SK-N-MC (cell line): ENCODE measurements around the gene CAMTA1.

Source experiments
- DNase-seq: peaks from one replicate; pipeline ENCODE4 v3.0.0-alpha.2; 2011; ENCODE audit warnings: low read depth, low spot score
- H3K27ac ChIP-seq: fragments of 200-600 bp; sonication (generic); 2 replicates; pipeline ENCODE4 v1.5.1; 2016; ENCODE audit warnings: mixed run types
- H3K36me3 ChIP-seq: fragments of 200-600 bp; sonication (generic); 2 replicates; pipeline ENCODE4 v1.6.1; 2017; ENCODE audit warnings: antibody characterized with exemption, low read length, mixed read lengths; ENCODE audit not compliant: insufficient read depth
- H3K4me3 ChIP-seq: fragments of 200-600 bp; sonication (generic); 2 replicates; pipeline ENCODE4 v1.5.1; 2016
- H3K9ac ChIP-seq: fragments of 200-600 bp; sonication (generic); 2 replicates; pipeline ENCODE4 v1.8.0; 2017; ENCODE audit warnings: mixed run types, mixed read lengths; ENCODE audit not compliant: insufficient read length
- H3K9me3 ChIP-seq: fragments of 200-600 bp; sonication (generic); 2 replicates; pipeline ENCODE4 v1.6.1; 2017; ENCODE audit warnings: low read depth, mild to moderate bottlenecking, antibody characterized with exemption, low read length, moderate library complexity, mixed read lengths
- EZH2 ChIP-seq: fragments of 200-600 bp; sonication (generic); IDR thresholded peaks from one replicate; pipeline ENCODE4 v1.6.1; 2017; ENCODE audit warnings: antibody characterized with exemption
- FOXP2 ChIP-seq: optimal IDR thresholded peaks from 2 replicates; pipeline ENCODE3; 2011; ENCODE audit warnings: mild to moderate bottlenecking, moderate library complexity; ENCODE audit not compliant: insufficient read depth; ENCODE audit errors: extremely low read length, control extremely low read depth
- POLR2AphosphoS5 ChIP-seq: IDR thresholded peaks from 2 replicates; pipeline ENCODE4 v1.6.1; 2012; ENCODE audit warnings: mild to moderate bottlenecking, low read depth, low read length, borderline replicate concordance

Gene CAMTA1

DNA sequence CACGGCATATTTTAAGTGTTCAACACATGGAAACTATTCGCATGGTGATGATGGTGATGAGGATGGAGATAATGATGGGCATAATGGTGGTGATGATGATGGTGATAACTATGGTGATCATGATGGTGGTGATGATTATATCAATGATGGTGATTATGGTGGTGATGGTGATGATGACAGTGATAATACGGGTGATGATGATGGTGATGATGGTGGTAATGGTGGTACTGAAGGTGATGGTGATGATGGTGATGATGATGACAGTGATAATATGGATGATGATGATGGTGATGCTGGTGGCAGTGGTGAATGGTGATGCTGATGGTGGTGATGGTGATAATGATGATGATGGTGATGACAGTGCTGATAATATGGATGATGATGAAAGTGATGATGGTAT is 644.0 kb downstream of the CAMTA1 start:
- TF ChIP-seq EZH2 (no peak), POLR2AphosphoS5 (no peak)
- no peak overlapping the region for H3K4me3 ChIP-seq
- no peaks in the 10 kb centered on the region for H3K9me3 ChIP-seq
- no peak for DNase-seq
- H3K9ac ChIP-seq, result no peak overlapping the region
- H3K36me3 ChIP-seq, result no peaks in the 10 kb centered on the region
- no peak overlapping the region for H3K27ac ChIP-seq

DNA sequence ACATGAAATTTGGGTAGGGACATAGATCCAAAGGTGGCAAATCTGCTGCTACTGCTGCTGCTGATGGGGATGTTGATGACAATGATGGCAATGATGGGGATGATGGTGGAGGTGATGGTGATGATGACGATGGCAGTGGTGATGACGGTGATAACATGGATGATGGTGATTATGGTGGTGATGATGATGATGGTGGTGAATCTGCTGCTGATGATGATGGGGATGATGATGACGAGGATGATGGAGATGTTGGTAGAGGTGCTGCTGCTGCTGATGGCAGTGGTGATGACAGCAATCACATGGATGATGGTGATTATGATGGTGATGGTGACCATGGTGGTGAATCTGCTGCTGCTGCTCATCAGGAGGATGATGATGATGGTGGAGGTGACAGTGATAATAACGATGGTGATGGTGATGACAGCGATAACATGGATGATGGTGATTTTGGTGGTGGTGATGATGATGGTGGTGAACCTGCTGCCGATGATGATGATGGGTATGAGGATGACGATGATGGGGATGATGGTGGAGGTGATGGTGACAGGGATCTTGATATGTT is 644.9 kb downstream of the CAMTA1 start:
- Histone ChIP-seq H3K9me3 (no peaks in the 10 kb centered on the region), H3K36me3 (no peaks in the 10 kb centered on the region), H3K4me3 (no peak overlapping the region), H3K27ac (no peak overlapping the region), H3K9ac (no peak overlapping the region)
- no peak for DNase-seq
- TF ChIP-seq POLR2AphosphoS5 (no peak), FOXP2 (no peak), EZH2 (no peak)

DNA sequence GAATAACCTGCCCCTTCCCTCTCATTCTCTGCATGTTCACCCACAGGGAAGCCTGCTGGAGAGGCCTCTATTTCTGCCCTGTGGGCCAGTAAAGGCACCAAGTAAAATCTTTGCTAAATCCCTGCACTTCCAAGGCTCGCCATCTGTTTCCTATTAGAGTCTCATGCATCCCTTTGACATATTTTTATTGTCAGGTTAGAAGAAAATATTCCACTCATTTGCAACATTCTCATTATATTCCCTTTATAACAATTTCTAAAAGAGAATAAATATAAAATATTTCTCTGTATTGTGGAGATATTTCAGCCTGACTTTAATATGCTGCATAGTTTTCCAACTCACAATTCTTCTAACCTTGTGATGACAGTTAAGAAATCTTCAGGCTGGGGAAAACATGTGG is 645.4 kb downstream of the CAMTA1 start:
- no peak for DNase-seq
- H3K4me3 ChIP-seq, result no peak overlapping the region
- TF ChIP-seq POLR2AphosphoS5, result no peak
- no peak for TF ChIP-seq EZH2
- TF ChIP-seq FOXP2, result no peak

DNA sequence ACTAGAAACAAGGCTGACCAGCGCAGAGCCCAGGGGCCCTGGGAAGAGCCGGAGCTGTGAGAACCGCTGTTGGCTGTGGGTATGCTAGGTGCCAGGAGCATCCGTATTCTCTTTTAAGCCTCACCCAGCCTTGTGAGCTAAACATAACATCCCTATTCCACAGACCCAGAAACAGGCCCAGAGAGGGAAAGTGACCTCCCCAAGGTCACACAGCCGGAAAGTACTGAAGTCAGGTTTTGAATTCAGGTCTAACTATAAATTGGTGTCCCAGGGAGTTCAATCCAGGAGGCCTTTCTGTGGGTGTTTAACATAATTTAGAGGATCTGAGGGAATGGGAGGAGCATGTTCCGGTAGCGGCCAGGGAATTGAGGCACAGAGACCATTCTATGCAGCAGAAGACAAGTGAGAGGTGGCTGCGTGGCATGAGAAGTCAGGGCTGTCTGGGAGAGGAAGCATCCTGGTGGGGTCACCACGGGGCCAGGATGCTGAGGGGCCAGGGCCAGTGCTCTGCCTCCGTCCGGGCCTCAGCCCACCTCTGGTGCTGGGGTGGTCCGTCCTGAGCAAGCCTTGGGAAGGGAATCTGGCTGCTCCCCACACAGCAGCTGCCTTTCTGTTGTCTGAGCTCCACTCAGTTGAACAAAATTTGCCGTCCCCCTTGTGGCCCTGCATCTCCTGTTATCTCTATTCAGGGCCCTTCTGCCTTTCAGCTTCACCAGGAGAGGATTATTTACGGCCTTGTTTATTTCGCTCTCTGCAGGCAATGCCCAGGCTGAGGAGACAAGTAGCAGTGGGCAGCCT is 647.0 kb downstream of the CAMTA1 start:
- TF ChIP-seq EZH2 (no peak), POLR2AphosphoS5 (no peak), FOXP2 (no peak)
- Histone ChIP-seq H3K4me3 (no peak overlapping the region), H3K9ac (no peak overlapping the region), H3K9me3 (no peaks in the 10 kb centered on the region), H3K27ac (no peak overlapping the region), H3K36me3 (no peaks in the 10 kb centered on the region)
- DNase-seq, result no peak

More for the DNA sequence above, 645.4 kb downstream of the CAMTA1 start:
- no peak overlapping the region for H3K9ac ChIP-seq
- H3K27ac ChIP-seq, result no peak overlapping the region
- no peaks in the 10 kb centered on the region for H3K36me3 ChIP-seq
- no peaks in the 10 kb centered on the region for H3K9me3 ChIP-seq

DNA sequence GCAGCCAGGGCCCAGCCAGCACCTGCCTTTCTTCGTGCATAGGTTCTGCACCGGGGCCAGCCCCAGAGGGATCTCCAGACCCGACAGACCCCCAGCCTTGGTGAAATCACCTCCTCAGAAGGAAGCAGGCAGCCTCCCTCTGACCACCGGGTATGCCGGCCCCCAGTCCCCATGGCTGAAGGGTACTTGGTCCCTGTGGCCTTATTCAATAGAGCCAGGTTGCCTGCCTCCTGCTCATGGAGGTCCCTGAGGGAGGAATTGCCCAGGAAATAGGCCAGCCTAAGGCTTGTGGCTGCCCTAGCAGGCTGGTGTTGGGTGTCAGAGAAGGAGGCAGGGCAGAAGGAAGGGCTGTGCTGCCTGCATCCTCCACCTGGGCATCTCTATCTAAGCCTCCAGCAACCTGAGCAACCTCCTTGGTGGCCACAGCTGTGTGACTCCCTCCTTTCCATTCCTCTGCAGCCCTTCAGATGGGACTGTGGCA is 647.7 kb downstream of the CAMTA1 start:
- no peaks in the 10 kb centered on the region for H3K36me3 ChIP-seq
- no peak overlapping the region for H3K9ac ChIP-seq
- no peak overlapping the region for H3K27ac ChIP-seq
- TF ChIP-seq FOXP2 (no peak), EZH2 (no peak), POLR2AphosphoS5 (no peak)
- H3K9me3 ChIP-seq, result no peaks in the 10 kb centered on the region
- no peak for DNase-seq
- H3K4me3 ChIP-seq, result no peak overlapping the region

DNA sequence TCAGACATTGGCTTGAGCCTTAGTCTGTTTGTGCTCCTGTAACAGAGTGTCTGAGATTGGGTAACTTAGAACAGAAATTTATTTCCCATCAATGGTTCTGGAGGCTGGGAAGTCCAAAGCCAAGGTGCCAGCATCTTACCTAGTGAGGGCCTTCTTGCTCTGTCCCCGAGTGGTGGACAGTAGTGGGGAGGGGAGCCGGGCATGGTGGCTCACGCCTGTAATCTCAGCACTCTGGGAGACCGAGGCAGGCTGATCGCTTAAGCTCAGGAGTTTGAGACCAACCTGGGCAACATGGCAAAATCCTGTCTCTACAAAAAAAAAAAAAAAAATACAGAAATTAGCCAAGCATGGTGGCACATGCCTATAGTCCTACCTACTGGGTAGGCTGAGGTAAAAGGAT is 649.3 kb downstream of the CAMTA1 start:
- H3K9ac ChIP-seq, result no peak overlapping the region
- H3K36me3 ChIP-seq, result no peaks in the 10 kb centered on the region
- DNase-seq, result no peak
- H3K9me3 ChIP-seq, result no peaks in the 10 kb centered on the region
- H3K4me3 ChIP-seq, result no peak overlapping the region
- H3K27ac ChIP-seq, result no peak overlapping the region
- TF ChIP-seq EZH2 (no peak), POLR2AphosphoS5 (no peak), FOXP2 (no peak)

DNA sequence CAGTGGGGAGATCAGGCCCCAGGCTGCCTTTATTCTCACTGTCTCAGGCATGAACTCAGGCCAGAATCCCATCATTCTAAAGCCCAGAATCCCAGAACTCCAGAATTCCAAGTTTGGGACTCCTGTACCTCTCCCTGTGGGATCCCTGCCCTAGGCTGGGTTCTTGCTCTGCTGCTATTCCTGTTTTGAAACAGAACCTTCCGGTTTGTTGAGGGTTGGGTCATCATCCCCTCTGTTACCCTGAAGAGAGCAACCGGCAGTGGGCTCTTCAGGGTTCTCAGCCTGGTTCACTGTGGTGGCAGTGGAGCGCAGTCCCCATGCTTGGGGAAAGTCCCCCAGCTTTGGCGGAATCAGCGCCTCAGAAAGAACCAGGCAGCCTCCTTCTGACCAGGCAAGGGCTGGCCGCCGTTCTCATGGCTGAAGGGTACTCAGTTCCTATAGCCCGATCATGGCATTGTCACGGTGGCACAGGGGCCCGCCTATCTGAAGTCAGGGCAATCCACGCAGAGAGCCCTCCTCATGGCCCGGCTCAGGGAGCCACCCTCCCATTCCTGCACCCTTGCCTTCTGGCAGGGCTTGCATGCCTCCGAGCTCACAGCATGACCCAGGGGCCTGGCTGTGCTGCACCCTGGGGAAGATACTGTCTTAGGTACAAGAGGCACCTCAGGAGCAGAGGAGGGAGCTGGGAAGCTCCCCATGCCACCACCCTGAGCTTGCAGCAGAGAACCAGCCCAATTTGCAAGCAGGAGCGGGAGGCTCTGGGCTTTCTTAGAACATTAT is 650.2 kb downstream of the CAMTA1 start:
- Histone ChIP-seq H3K9ac (no peak overlapping the region), H3K36me3 (no peaks in the 10 kb centered on the region), H3K4me3 (no peak overlapping the region), H3K9me3 (no peaks in the 10 kb centered on the region), H3K27ac (no peak overlapping the region)
- TF ChIP-seq POLR2AphosphoS5 (no peak), FOXP2 (no peak), EZH2 (no peak)
- no peak for DNase-seq
